Right cardiac atrium (tissue), 5 donors: Measurements from ENCODE around the gene MYOM1. TPM values are rescaled to one million over a fixed set of nuclear protein-coding genes. Genes with fewer than 3 reads are reported as not detected.
A peak's percentile ranks its signal among the peaks of the same experiment; 100 is the strongest.

Experiments
- ATAC-seq, 2 donors: fragments of 200-7000 bp; cut with Tn5 transposase; one replicate each; pipeline versions ENCODE4 v1.8.0 to v1.9.1; 2020; ENCODE audit warnings: moderate library complexity in 2 of 2, mild to moderate bottlenecking in 1 of 2
- DNase-seq, 3 donors: peaks; one replicate each; pipeline ENCODE4 v3.0.0-alpha.2; 2020
- H3K27ac ChIP-seq: one replicate; pipeline ENCODE4 v1.5.1; 2013; ENCODE audit warnings: mild to moderate bottlenecking, low read length, control low read depth, moderate library complexity
- H3K27me3 ChIP-seq: one replicate; pipeline ENCODE4 v1.6.1; 2013; ENCODE audit not compliant: control insufficient read depth, insufficient read depth
- H3K4me1 ChIP-seq: one replicate; pipeline ENCODE4 v1.6.1; 2013; ENCODE audit warnings: low read length; ENCODE audit not compliant: control insufficient read depth, insufficient read depth
- H3K4me3 ChIP-seq: one replicate; pipeline ENCODE4 v1.5.1; 2013; ENCODE audit warnings: low read length, control low read depth
- H3K9me3 ChIP-seq: one replicate; pipeline ENCODE4 v1.6.1; 2013; ENCODE audit warnings: low read length; ENCODE audit not compliant: control insufficient read depth
- WGBS: extraction: QIAGEN DNeasy Blood & Tissue Kit; methylation state at CpG from one replicate; pipeline ENCODE4 v1.1.7; 2013; 5-methylcytosine and 5-hydroxymethylcytosine counted together
- intact Hi-C, 4 donors: fragments of 100-400 bp; cut with DNase I; formaldehyde crosslinking; loops; one replicate each; pipeline versions ENCODE4 v1.11.0 to v1.14.0; 2022 to 2023
- polyA plus RNA-seq: library from polyadenylated mRNA; stranded (reverse); fragments of 200-250 nt; gene quantifications from one replicate; pipeline ENCODE4 v1.2.3, GENCODE V29; 2013
- total RNA-seq, 4 donors: library from RNA; stranded (reverse); fragmentation: NEBNext Ultra II Directional; extraction: Animal tissue kit (Norgen Biotek cat#: 25700); gene quantifications; one replicate each; pipeline ENCODE4 v1.2.1, GENCODE V29; 2021
- donor health status: healthy with polysubstance abuse.
- donor health status: DM: no; HTN: yes; CAD: no.
- donor health status: DM: no; HTN: no; CAD: no.
- donor health status: DM: no; HTN: yes; CAD: no; lungs with severe emphysema.
- donor health status: DM: yes; HTN: yes; CAD: no.

MYOM1 gene
- total and polyA plus RNA-seq, 5 donors = 177 to 479 (median 337) TPM

DNA sequence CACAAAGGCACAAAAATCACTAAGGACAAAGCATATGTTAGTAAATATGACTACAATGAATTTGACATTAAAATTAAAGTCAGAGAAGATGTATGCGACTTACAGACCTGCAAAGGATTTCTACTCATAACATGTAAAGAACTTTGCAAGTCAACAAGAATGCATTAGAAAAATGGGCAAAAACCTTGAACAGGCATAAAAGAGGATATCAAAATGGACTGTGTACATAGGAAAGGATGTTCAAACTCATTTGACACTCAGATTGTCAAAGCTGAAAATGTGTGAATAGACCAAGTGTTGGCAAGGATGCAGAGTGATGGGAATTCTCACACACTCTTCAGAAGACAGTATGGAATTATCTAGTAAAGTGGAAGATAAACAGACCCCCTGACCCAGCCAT is 94.9 kb downstream of the MYOM1 start:
- DNase-seq (no peak), ATAC-seq (no peak)
- intact Hi-C loops = loop anchor here in 3 of 4 donors (10.0 kb wide), 2 partner anchors 50 to 200 kb away; no protein-coding TSS in a partner anchor
- no peaks in the 10 kb centered on the region for H3K9me3 ChIP-seq
- H3K27me3 ChIP-seq = no peaks in the 10 kb centered on the region
- WGBS = 100% methylated on average over 1 of the region's 1 CpG
- H3K4me3 ChIP-seq = no peak overlapping the region
- no peak overlapping the region for H3K27ac ChIP-seq
- no peaks in the 10 kb centered on the region for H3K4me1 ChIP-seq

DNA sequence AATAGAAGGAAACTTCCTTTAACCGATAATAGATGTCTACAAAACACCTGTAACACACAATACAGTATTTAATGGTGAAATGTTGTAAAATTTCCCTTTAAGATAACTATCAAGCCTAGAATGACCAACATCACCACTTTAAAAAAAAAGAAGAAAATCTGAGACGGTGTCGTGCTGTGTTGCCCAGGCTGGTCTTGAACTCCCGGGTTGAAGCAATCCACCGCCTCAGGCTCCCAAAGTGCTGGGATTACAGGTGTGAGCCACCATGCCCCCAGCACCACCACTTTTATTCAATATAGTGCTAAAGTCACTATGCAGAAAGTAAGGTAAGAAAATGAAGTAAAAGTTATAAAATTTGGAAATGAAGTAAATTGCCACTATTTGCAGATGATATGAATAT is 96.9 kb downstream of the MYOM1 start:
- H3K9me3 ChIP-seq = no peaks in the 10 kb centered on the region
- no peaks in the 10 kb centered on the region for H3K4me1 ChIP-seq
- no peaks in the 10 kb centered on the region for H3K27me3 ChIP-seq
- DNase-seq (no peak), ATAC-seq (no peak)
- H3K27ac ChIP-seq = no peak overlapping the region
- 93% methylated on average over 5 of the region's 5 CpGs for WGBS
- intact Hi-C loops = loop anchor here in 3 of 4 donors (10.0 kb wide), 2 partner anchors 48 to 198 kb away; no protein-coding TSS in a partner anchor
- H3K4me3 ChIP-seq = no peak overlapping the region

DNA sequence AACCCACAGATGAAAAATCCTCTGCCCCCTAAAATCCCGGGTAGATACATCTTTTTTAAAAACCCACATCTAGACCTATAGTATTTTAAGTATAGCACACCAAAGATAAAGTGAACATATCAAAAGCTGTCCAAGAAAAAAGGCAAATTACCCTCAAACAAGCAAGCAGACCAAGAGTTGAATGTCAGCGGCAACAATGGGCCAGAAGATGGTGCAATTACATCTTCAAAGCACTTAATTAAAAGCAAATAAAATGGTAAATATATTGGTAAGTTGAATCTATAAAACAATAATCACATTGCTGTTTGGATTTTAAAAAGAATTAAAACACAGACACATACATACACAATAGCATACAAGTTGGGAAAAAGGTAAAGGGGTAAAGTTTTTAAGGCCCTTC is 98.5 kb downstream of the MYOM1 start:
- H3K27me3 ChIP-seq = no peaks in the 10 kb centered on the region
- intact Hi-C loops = loop anchor here in 3 of 4 donors (10.0 kb wide), 2 partner anchors 46 to 196 kb away; no protein-coding TSS in a partner anchor
- H3K4me1 ChIP-seq = no peaks in the 10 kb centered on the region
- no peak overlapping the region for H3K4me3 ChIP-seq
- H3K9me3 ChIP-seq = no peaks in the 10 kb centered on the region
- ATAC-seq = no peak
- DNase-seq = no peak
- no peak overlapping the region for H3K27ac ChIP-seq
- WGBS = 67% methylated on average over 2 of the region's 2 CpGs

DNA sequence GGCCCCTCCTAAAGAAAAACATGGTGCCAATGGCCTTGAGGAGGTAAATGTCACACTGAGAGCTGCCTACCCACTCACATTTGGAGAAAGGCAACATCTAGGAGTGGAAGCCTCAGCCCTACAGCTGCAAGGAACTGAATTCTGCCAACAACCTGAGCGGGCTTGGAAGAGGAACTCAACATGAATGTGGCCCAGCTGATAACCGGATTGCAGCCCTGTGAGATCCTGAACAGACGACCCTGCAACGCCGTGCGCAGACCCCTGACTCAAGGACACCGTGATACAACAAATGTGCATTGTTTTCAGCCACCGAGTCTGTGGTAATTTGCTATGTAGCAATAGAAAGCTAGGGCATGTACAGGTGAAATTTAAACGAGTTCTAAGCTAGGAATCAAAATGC is 99.4 kb downstream of the MYOM1 start:
- Histone ChIP-seq H3K4me3 (no peak overlapping the region), H3K27ac (no peak overlapping the region), H3K4me1 (no peaks in the 10 kb centered on the region), H3K9me3 (no peaks in the 10 kb centered on the region), H3K27me3 (no peaks in the 10 kb centered on the region)
- 67% methylated on average over 9 of the region's 9 CpGs for WGBS
- DNase-seq (no peak), ATAC-seq (no peak)
- intact Hi-C loops = loop anchor here in 3 of 4 donors (10.0 kb wide), 2 partner anchors 46 to 196 kb away; no protein-coding TSS in a partner anchor

DNA sequence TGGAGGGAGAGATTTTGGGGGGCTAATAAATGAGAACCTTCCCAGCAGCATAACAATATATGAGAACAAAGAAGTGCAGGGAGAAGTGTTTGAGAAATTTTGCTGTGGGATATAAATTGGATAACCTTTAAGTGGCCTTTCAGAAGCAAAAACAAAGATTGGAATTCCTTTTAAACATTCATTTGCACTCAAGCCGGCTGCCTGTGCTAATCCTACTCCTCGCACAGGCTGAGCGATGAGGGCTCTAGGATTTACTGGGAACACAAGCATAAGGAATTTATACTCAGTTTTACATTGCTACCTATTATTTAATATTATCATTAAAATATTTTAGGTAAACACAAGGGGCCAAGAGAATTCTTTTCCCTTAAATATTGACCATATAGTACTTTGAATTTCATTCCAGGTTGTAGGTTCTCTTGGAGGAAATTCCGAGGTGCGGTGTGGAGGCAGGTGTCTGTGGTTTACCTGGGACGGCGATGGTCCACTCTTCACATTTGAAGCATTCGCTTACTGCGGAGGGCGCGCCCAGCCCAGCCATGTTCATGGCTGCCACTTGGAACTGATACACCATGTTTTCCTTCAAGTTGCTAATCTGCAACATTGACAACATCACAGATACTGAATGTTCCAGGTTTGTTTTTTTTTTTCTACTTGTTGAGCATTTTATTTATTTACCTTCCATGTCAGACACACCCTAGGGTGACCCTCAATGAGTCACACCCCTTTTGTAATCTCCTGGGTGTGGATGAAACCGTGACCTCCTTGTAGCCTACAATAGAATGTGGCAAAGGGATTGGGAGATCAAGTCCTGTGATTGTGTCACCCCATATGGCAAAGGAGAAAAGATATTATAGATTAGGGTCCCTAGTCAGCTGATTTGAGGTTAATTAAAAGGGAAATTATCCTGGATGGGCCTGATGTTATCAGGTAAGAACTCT is 100.1 kb downstream of the MYOM1 start:
- intact Hi-C loops = loop anchor here in 3 of 4 donors (10.0 kb wide), 2 partner anchors 45 to 195 kb away; no protein-coding TSS in a partner anchor
- Histone ChIP-seq H3K4me1 (no peaks in the 10 kb centered on the region), H3K9me3 (no peaks in the 10 kb centered on the region), H3K27ac (no peak overlapping the region), H3K4me3 (no peak overlapping the region), H3K27me3 (no peaks in the 10 kb centered on the region)
- ATAC-seq = no peak
- WGBS = 93% methylated on average over 12 of the region's 12 CpGs
- no peak for DNase-seq

DNA sequence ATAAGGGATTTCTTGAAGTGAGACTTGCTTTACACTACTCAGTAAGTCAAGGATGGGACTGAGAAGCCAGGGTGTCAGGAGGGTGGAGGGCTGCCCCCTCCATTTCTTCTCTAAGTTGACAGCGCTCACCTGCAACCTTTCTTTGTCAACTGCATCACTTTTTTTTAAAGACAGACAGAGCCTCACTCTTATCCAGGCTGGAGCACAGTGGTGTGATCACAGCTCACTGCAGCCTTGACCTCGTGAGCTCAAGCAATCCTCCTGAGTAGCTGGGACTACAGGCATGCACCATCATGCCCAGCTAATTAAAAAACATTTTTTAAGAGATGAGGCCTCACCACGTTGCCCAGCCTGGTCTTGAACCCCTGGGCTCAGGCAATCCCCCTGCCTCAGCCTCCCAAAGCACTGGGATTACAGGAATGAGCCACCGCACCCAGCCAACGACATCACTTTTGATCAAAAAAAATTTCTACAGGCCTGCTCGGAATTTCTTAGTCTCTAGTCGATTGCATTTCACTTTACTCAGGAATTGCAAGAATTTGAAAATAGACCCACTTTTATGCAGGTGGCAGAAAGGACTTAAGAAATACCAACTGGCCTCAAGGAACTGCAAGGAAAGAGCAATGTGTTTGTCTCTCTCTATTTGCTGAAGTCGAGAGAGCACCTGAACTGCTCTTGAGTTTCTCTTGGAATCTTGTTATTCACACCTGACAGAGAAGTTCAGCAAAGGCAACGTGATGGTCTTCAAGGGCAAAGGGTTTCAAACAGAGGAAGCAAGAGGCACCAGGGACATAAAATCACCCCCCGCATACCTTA is 101.4 kb downstream of the MYOM1 start:
- intact Hi-C loops = no loop called here
- peak in 1 of 2 donors; percentile 16 for ATAC-seq
- Histone ChIP-seq H3K4me3 (no peak overlapping the region), H3K4me1 (no peaks in the 10 kb centered on the region), H3K27ac (no peak overlapping the region), H3K9me3 (no peaks in the 10 kb centered on the region), H3K27me3 (no peaks in the 10 kb centered on the region)
- WGBS = 79% methylated on average over 10 of the region's 10 CpGs
- no peak for DNase-seq

DNA sequence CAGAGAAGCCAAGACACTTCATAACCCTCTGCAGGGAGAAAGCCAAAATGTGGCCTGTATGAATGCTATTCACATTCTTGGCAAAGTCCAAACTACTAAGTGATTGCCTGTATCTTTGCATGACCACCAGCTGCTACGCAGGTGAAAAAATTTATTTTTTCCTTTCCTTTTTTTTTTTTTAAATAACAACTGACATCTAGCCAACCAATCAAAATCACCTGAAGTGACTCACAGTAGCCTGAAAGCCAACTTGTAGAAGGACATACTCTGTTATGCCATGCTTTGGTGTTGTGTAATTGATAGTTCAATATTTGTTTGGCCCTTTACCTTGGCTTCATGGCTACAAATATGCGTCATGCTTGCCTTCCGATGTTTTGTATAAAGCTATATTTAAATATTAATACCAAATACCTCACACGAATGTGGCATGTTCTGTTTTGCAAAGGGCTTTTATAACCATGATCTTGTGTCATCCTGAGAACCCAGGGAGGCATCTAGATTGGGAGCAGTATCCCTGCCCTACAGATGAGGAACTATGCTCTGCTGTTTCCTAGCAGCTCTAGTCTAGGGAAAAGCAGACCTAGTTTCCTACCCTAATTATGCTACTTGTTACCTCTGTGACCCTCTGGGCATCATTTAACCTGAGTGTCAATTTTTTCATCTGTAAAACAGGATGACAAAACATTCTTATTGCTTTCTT is 102.1 kb downstream of the MYOM1 start:
- no peaks in the 10 kb centered on the region for H3K27me3 ChIP-seq
- no peak overlapping the region for H3K4me3 ChIP-seq
- DNase-seq (no peak), ATAC-seq (no peak)
- intact Hi-C loops = no loop called here
- no peak overlapping the region for H3K27ac ChIP-seq
- H3K9me3 ChIP-seq = no peaks in the 10 kb centered on the region
- 83% methylated on average over 4 of the region's 4 CpGs for WGBS
- H3K4me1 ChIP-seq = no peaks in the 10 kb centered on the region

DNA sequence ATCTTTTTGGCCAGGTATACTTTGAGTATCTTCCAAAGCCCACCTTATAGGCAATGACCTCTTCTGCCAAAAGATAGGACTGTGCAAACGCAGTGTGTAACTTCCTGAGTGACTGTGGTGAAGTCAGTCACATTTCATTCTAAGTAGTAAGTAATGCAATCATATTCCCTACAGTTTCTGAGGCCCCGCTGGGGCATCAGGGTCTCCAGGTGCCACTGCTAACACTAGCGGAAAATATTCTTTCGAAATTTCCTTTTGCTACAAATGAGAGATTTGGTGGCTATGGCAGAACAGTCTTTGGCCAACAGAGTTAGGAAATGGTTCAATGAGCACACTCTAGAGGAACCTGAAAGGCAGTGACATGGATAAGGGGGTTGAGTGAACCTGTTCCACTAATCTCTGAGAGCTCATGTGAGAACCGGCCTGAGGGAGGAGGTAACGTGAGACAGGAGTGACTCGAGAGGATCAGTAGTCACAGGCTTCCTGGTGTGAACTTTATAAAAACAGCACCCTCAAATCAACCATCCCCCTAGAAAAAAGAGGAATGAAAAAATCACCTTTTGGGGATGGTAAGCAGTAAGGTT is 104.2 kb downstream of the MYOM1 start:
- H3K9me3 ChIP-seq = no peaks in the 10 kb centered on the region
- 84% methylated on average over 7 of the region's 7 CpGs for WGBS
- no peak for ATAC-seq
- no peak overlapping the region for H3K27ac ChIP-seq
- H3K4me1 ChIP-seq = no peaks in the 10 kb centered on the region
- no peak overlapping the region for H3K4me3 ChIP-seq
- no peaks in the 10 kb centered on the region for H3K27me3 ChIP-seq
- intact Hi-C loops = no loop called here
- DNase-seq = no peak

DNA sequence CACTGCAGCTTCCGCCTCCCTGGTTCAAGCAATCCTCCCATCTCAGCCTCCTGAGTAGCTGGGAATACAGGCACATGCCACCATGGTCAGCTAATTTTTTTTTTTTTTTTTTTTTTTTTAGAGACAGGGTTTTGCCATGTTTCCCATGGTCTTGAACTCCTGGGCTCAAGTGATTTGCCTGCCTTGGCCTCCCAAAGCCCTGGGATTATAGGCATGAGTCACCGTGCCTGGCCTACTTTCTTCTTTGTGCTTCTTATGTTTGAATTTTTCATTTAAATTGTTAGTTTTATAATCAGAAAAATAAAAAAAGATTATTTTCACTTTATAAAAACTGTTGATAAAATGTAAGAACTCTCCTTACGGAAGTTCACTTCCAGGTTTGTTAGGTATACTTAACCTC is 105.3 kb downstream of the MYOM1 start:
- Histone ChIP-seq H3K4me1 (no peaks in the 10 kb centered on the region), H3K27ac (no peak overlapping the region), H3K9me3 (no peaks in the 10 kb centered on the region), H3K27me3 (no peaks in the 10 kb centered on the region), H3K4me3 (no peak overlapping the region)
- intact Hi-C loops = no loop called here
- ATAC-seq = no peak
- 65% methylated on average over 3 of the region's 3 CpGs for WGBS
- no peak for DNase-seq

DNA sequence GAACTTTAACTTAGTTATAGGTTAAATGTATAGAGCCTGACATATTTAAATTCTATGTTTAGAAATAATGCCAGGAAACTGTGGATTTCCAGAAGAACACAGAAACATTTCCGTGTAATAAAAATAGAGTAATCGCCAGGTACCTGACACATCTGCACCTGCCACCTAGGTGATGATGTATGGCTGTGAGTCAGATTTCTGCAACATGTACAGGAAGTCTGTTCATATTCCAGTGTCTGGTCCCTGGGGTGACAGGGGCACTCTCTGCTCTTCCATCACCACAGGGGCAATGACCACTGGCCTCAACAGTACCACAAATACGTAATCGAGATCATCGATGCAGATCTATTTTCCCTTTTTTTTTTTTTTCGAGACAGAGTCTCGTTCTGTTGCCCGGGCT is 105.7 kb downstream of the MYOM1 start:
- intact Hi-C loops = no loop called here
- H3K27me3 ChIP-seq = no peaks in the 10 kb centered on the region
- no peaks in the 10 kb centered on the region for H3K9me3 ChIP-seq
- no peak overlapping the region for H3K27ac ChIP-seq
- WGBS = 82% methylated on average over 8 of the region's 8 CpGs
- ATAC-seq (no peak), DNase-seq (no peak)
- no peak overlapping the region for H3K4me3 ChIP-seq
- H3K4me1 ChIP-seq = no peaks in the 10 kb centered on the region
